Pancreas (tissue), 10 donors: ENCODE data around the gene HK1. TPM values are rescaled to one million over a fixed set of nuclear protein-coding genes. Genes with fewer than 3 reads are reported as not detected.

ENCODE experiments used
- ATAC-seq, 4 donors: fragments of 200-7000 bp; cut with Tn5 transposase; one replicate each; pipeline versions ENCODE4 v1.8.0 to v1.9.1; 2020; ENCODE audit warnings: mild to moderate bottlenecking in 4 of 4, moderate library complexity in 4 of 4
- DNase-seq, 6 donors: peaks; one replicate each; pipeline ENCODE4 v3.0.0-alpha.2; 2020
- FAIRE-seq: peaks from 2 replicates; lab custom pipeline; 2012; peaks lifted over from hg19 to GRCh38; lab: Jason Lieb, UNC
- H3K27ac ChIP-seq, 4 donors: fragments of 200-600 bp; sonication (generic); 1 replicate in 3 of 4; 2 replicates in 1 of 4; pipeline versions ENCODE4 v1.5.0 to v1.8.0; 2020
- H3K27me3 ChIP-seq, 4 donors: fragments of 200-600 bp; one replicate each; pipeline ENCODE4 v1.8.0; 2021
- H3K36me3 ChIP-seq, 3 donors: fragments of 200-600 bp; sonication (generic) in 1 of 3; one replicate each; pipeline versions ENCODE4 v1.5.0 to v1.8.0; 2020 to 2021
- H3K4me1 ChIP-seq, 3 donors: fragments of 200-600 bp; one replicate each; pipeline ENCODE4 v1.8.0; 2021
- H3K4me3 ChIP-seq, 4 donors: fragments of 200-600 bp; sonication (generic) in 2 of 4; one replicate each; pipeline versions ENCODE4 v1.5.0 to v1.8.0; 2020 to 2021
- H3K9me3 ChIP-seq, 4 donors: fragments of 200-600 bp; one replicate each; pipeline ENCODE4 v1.8.0; 2021
- WGBS, 2 donors: extraction: QIAGEN DNeasy Blood & Tissue Kit; methylation state at CpG; one replicate each; pipeline ENCODE4 v1.1.7; 2013; 5-methylcytosine and 5-hydroxymethylcytosine counted together
- intact Hi-C, 3 donors: fragments of 100-400 bp; cut with DNase I; formaldehyde crosslinking; loops; one replicate each; pipeline versions ENCODE4 v1.11.1 to v1.14.2; 2022
- polyA plus RNA-seq, 2 donors: library from polyadenylated mRNA; stranded (reverse); fragments of 200-250 nt; gene quantifications; one replicate each; pipeline ENCODE4 v1.2.3, GENCODE V29; 2013
- total RNA-seq, 6 donors: library from RNA; stranded (reverse); fragmentation: NEBNext Ultra II Directional in 4 of 6; extraction: Animal tissue kit (Norgen Biotek cat#: 25700) in 4 of 6; gene quantifications; one replicate each; pipeline versions ENCODE4 v1.2.1 to v1.2.4, GENCODE V29; 2021 to 2023
- TF ChIP-seq, protein P1 (sequence below), 4 donors: fragments of 200-600 bp; sonication (generic) in 3 of 4; IDR thresholded peaks; one replicate each; pipeline versions ENCODE4 v1.5.0 to v1.8.0; 2021; ENCODE audit warnings: antibody characterized with exemption in 4 of 4
- donor health status: healthy with polysubstance abuse.
- donor health status: DM: no; HTN: no; CAD: no; lungs with moderate emphysema.
- donor health status: DM: no; HTN: no; CAD: no.
- donor health status: control.
- donor health status: control.
- donor health status: Bipolar disorder and iron deficiency.
- donor health status: DM: yes; HTN: yes; CAD: no.
- donor health status: DM: no; HTN: no; CAD: no.
- donor health status: DM: no; HTN: no; CAD: no.
- donor health status: DM: yes; HTN: yes; CAD: no.

The HK1 gene
- total and polyA plus RNA-seq, 8 donors, result 6.7 to 18.1 (median 8.6) TPM

DNA sequence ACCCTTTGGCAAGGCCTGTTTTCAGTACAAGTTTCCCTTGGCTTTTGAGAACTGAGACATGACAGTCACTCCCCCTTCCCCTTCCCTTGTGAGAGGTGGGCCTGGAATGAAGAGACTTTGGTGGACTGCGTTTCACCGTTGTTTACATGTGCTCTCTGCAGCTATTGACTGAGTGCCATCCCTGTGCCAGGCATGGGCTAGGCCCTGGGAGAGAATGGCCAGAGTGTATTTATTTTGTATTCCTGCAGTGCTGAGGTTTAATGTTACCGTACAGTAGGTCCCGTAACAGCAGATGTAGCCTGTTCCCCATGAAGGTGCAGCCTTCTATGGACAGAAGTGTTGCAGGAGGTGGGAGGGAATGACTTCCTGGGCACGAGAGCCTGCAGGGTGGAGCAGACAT, 88.4 kb downstream of the HK1 start:
- intact Hi-C loops, result no loop called here
- no peak overlapping the region for H3K4me3 ChIP-seq
- no peak overlapping the region for H3K27ac ChIP-seq
- ATAC-seq (no peak), DNase-seq (no peak), FAIRE-seq (no peak)
- H3K9me3 ChIP-seq, result no peaks in the 10 kb centered on the region
- TF ChIP-seq, protein P1, sequence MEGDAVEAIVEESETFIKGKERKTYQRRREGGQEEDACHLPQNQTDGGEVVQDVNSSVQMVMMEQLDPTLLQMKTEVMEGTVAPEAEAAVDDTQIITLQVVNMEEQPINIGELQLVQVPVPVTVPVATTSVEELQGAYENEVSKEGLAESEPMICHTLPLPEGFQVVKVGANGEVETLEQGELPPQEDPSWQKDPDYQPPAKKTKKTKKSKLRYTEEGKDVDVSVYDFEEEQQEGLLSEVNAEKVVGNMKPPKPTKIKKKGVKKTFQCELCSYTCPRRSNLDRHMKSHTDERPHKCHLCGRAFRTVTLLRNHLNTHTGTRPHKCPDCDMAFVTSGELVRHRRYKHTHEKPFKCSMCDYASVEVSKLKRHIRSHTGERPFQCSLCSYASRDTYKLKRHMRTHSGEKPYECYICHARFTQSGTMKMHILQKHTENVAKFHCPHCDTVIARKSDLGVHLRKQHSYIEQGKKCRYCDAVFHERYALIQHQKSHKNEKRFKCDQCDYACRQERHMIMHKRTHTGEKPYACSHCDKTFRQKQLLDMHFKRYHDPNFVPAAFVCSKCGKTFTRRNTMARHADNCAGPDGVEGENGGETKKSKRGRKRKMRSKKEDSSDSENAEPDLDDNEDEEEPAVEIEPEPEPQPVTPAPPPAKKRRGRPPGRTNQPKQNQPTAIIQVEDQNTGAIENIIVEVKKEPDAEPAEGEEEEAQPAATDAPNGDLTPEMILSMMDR (IDR thresholded peaks at IDR 0.05), result no peak
- WGBS, 2 donors, result 95 to 98% methylated on average over 5 of the region's 5 CpGs
- no peaks in the 10 kb centered on the region for H3K27me3 ChIP-seq
- no peaks in the 10 kb centered on the region for H3K36me3 ChIP-seq
- peaks cover 2 to 11% (median 5%) of the 10 kb centered on the region in 3 donors for H3K4me1 ChIP-seq

GRCh38 chr10:69367469-69367868, 89.2 kb downstream of the HK1 start:
- Histone ChIP-seq H3K4me1 (peaks cover 0 to 4% (median 0%) of the 10 kb centered on the region in 3 donors), H3K27ac (no peak overlapping the region), H3K36me3 (no peaks in the 10 kb centered on the region), H3K4me3 (no peak overlapping the region), H3K9me3 (no peaks in the 10 kb centered on the region), H3K27me3 (no peaks in the 10 kb centered on the region)
- 86 to 88% methylated on average over 4 of the region's 4 CpGs for WGBS, 2 donors
- TF ChIP-seq, protein P1 (IDR thresholded peaks at IDR 0.05), result no peak
- intact Hi-C loops, result no loop called here
- DNase-seq, result no peak
- ATAC-seq, result no peak
- FAIRE-seq, result no peak

DNA sequence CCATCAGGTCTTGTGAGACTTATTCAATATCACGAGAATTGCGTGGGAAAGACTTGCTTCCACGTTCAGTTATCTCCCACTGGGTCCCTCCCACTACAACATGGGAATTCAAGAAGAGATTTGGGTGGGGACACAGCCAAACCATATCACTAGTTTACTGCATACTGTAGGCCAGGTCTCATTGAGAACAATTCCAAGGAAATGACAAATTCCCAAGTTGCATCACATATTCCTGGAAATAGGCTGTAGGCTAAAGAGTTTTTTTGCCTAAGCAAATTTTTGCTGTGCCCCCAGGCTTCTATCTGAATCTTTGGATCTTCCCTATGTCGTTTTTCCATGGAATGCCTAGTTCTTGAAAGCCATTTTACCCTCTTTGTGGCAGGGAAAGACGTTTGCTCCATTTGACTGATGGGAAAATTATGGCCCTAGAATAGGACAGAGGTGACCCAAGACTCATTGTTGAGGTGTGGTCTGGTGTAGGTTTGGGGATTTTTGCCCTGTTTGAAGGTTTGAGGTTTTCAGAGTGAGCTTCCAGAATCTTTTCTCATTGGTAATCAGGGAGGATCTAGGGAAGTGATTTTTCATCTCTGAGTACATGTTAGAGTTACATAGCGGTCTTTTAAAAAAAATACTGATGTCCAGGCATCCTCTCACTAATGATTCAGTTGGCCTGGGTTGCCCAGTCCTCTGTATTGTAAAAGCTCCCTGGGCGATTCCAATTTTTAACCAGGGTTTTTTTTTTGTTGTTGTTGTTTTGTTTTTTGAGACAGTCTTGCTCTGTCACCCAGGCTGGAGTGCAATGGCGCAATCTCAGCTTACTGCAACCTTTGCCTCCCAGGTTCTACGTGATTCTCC, 94.1 kb downstream of the HK1 start:
- H3K27ac ChIP-seq, result no peak overlapping the region
- H3K4me3 ChIP-seq, result no peak overlapping the region
- H3K36me3 ChIP-seq, result no peaks in the 10 kb centered on the region
- no peaks in the 10 kb centered on the region for H3K9me3 ChIP-seq
- FAIRE-seq (no peak), ATAC-seq (no peak), DNase-seq (no peak)
- TF ChIP-seq, protein P1 (IDR thresholded peaks at IDR 0.05), result no peak
- H3K4me1 ChIP-seq, result peaks cover 0 to 7% (median 0%) of the 10 kb centered on the region in 3 donors
- intact Hi-C loops, result no loop called here
- H3K27me3 ChIP-seq, result no peaks in the 10 kb centered on the region
- WGBS, 2 donors, result 78 to 81% methylated on average over 9 of the region's 9 CpGs

DNA sequence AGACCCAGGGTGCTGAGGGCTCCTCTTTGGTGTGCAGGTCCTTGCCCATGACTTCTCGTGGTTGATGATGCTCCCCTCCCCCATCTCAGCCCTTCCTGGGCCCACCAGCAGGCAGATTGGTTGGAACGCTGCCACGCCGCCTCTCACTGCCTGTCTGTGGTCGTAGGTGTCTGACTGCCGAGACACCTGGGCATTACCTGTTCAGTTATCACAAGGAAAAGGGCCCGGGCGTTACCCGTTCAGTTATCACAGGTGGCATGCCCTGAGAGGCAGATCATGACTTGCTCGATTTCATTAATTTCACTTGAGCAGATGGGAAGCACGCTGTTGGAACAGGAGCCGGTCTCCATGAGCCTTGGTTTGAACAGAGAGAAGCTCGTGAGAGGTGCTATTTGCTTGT, 95.9 kb downstream of the HK1 start:
- TF ChIP-seq, protein P1 (IDR thresholded peaks at IDR 0.05), result no peak
- no peak for FAIRE-seq
- peak in 1 of 6 donors; percentile 37 for DNase-seq
- Histone ChIP-seq H3K27ac (no peak overlapping the region), H3K4me3 (no peak overlapping the region), H3K4me1 (peaks cover 0 to 7% (median 0%) of the 10 kb centered on the region in 3 donors), H3K36me3 (no peaks in the 10 kb centered on the region), H3K9me3 (no peaks in the 10 kb centered on the region), H3K27me3 (no peaks in the 10 kb centered on the region)
- ATAC-seq, result no peak
- WGBS, 2 donors, result 91 to 92% methylated on average over 13 of the region's 13 CpGs
- intact Hi-C loops, result no loop called here

GRCh38 chr10:69374931-69375306, 96.6 kb downstream of the HK1 start:
- Histone ChIP-seq H3K36me3 (no peaks in the 10 kb centered on the region), H3K9me3 (no peaks in the 10 kb centered on the region), H3K27ac (peak overlapping the region in 2 of 4 donors; percentile 17 to 44), H3K4me3 (no peak overlapping the region), H3K4me1 (peaks cover 0 to 7% (median 0%) of the 10 kb centered on the region in 3 donors), H3K27me3 (no peaks in the 10 kb centered on the region)
- no peak for ATAC-seq
- no peak for FAIRE-seq
- intact Hi-C loops, result no loop called here
- TF ChIP-seq, protein P1 (IDR thresholded peaks at IDR 0.05), result no peak
- WGBS, 2 donors, result 93 to 100% methylated on average over 2 of the region's 2 CpGs
- no peak for DNase-seq
